GM12865 (cell line): ENCODE measurements around the gene RGS16.

Experiments
- DNase-seq: peaks from one replicate; pipeline ENCODE4 v3.0.0; 2010; ENCODE audit warnings: low read depth
- H3K4me3 ChIP-seq: 2 replicates; pipeline ENCODE4 v1.5.1; 2011; ENCODE audit warnings: mild to moderate bottlenecking, low read depth, low read length, control low read depth
- CTCF ChIP-seq: IDR thresholded peaks from 2 replicates; pipeline ENCODE4 v1.5.1; 2011; ENCODE audit warnings: low read length, control low read depth, low read depth, inconsistent platforms; ENCODE audit not compliant: insufficient read depth; ENCODE audit errors: missing control alignments

The RGS16 gene

GRCh38 chr1:182564406-182565004, 39.7 kb downstream of the RGS16 start:
- DNase-seq, result no peak
- no peak for TF ChIP-seq CTCF
- no peak overlapping the region for H3K4me3 ChIP-seq

GRCh38 chr1:182563095-182563494, 41.1 kb downstream of the RGS16 start:
- no peak overlapping the region for H3K4me3 ChIP-seq
- DNase-seq, result no peak
- TF ChIP-seq CTCF, result no peak

GRCh38 chr1:182561456-182561855, 42.7 kb downstream of the RGS16 start:
- TF ChIP-seq CTCF, result no peak
- no peak for DNase-seq
- no peak overlapping the region for H3K4me3 ChIP-seq

GRCh38 chr1:182560392-182560984, 43.7 kb downstream of the RGS16 start:
- no peak overlapping the region for H3K4me3 ChIP-seq
- no peak for TF ChIP-seq CTCF
- no peak for DNase-seq

- DNase-seq, result no peak
- no peak for TF ChIP-seq CTCF
- H3K4me3 ChIP-seq, result no peak overlapping the region
These were observed 47.9 kb downstream of the RGS16 start for GRCh38 chr1:182556279-182556678.

GRCh38 chr1:182555493-182555892, 48.7 kb downstream of the RGS16 start:
- no peak for TF ChIP-seq CTCF
- no peak overlapping the region for H3K4me3 ChIP-seq
- no peak for DNase-seq

GRCh38 chr1:182552527-182552926, 51.7 kb downstream of the RGS16 start:
- no peak for DNase-seq
- H3K4me3 ChIP-seq, result no peak overlapping the region
- no peak for TF ChIP-seq CTCF
